Gastroesophageal sphincter (tissue), 3 donors: ENCODE data around the gene KRT23.

Experiments
- CTCF ChIP-seq, 4 experiments: fragments of 200-600 bp in 2 of 4; fragments of 450-650 bp in 2 of 4; sonication (generic) in 1 of 4; IDR thresholded peaks; one replicate each; pipeline ENCODE4 v1.5.1; 2017 to 2019; ENCODE audit warnings: antibody characterized with exemption in 4 of 4, mild to moderate bottlenecking in 2 of 4, moderate library complexity in 2 of 4
- POLR2A ChIP-seq, 2 donors: fragments of 450-650 bp; IDR thresholded peaks; one replicate each; pipeline ENCODE4 v1.6.1; 2017; ENCODE audit warnings: antibody characterized with exemption in 2 of 2, mild to moderate bottlenecking in 2 of 2, moderate library complexity in 1 of 2

- TF ChIP-seq CTCF (IDR thresholded peaks at IDR 0.05) (no peak), POLR2A (IDR thresholded peaks at IDR 0.05) (no peak)
These were observed 470 bp downstream of the KRT23 start for GRCh38 chr17:40936976-40937375.
